Karpas-422 (cell line): ENCODE data around the gene TMEM238L. TPM values are rescaled to one million over a fixed set of nuclear protein-coding genes. Genes with fewer than 3 reads are reported as not detected.
A peak's percentile ranks its signal among the peaks of the same experiment; 100 is the strongest.

Source experiments
- DNase-seq: peaks from one replicate; pipeline ENCODE4 v3.0.0-alpha.2; 2015
- H2AFZ ChIP-seq: fragments of 200-600 bp; sonication (generic); 2 replicates; pipeline ENCODE4 v1.6.1; 2014; ENCODE audit warnings: antibody characterized with exemption, low read length, mixed read lengths
- H3K27ac ChIP-seq: fragments of 200-600 bp; sonication (generic); 2 replicates; pipeline ENCODE4 v1.5.1; 2014; ENCODE audit warnings: mild to moderate bottlenecking, low read length, moderate library complexity
- H3K27me3 ChIP-seq: fragments of 200-600 bp; sonication (generic); 2 replicates; pipeline ENCODE4 v1.6.1; 2014; ENCODE audit warnings: low read length, mixed read lengths
- H3K36me3 ChIP-seq: fragments of 200-600 bp; sonication (generic); 2 replicates; pipeline ENCODE4 v1.6.1; 2014; ENCODE audit warnings: low read length, mixed read lengths; ENCODE audit not compliant: insufficient read depth
- H3K4me1 ChIP-seq: fragments of 200-600 bp; sonication (generic); 2 replicates; pipeline ENCODE4 v1.6.1; 2014; ENCODE audit warnings: mild to moderate bottlenecking, low read length, mixed read lengths
- H3K4me2 ChIP-seq: fragments of 200-600 bp; sonication (generic); 2 replicates; pipeline ENCODE4 v1.6.1; 2014; ENCODE audit warnings: low read length, low read depth, mild to moderate bottlenecking; ENCODE audit not compliant: poor library complexity, severe bottlenecking
- H3K4me3 ChIP-seq: fragments of 200-600 bp; sonication (generic); 2 replicates; pipeline ENCODE4 v1.5.1; 2014; ENCODE audit warnings: mild to moderate bottlenecking, antibody characterized with exemption, low read length, mixed read lengths
- H3K79me2 ChIP-seq: fragments of 200-600 bp; sonication (generic); 2 replicates; pipeline ENCODE4 v1.6.1; 2014; ENCODE audit warnings: mild to moderate bottlenecking, low read length, mixed read lengths
- H3K9ac ChIP-seq: fragments of 200-600 bp; sonication (generic); 2 replicates; pipeline ENCODE4 v1.6.0; 2014; ENCODE audit warnings: low read length
- H3K9me2 ChIP-seq: fragments of 200-600 bp; sonication (generic), shearing (Covaris generic); replicated peaks from 2 replicates; pipeline ENCODE4 v1.6.0; 2014; ENCODE audit warnings: mild to moderate bottlenecking, low read length, moderate library complexity; ENCODE audit not compliant: insufficient read depth
- H3K9me3 ChIP-seq: fragments of 300-700, 200-600 bp; sonication (generic); 2 replicates; pipeline ENCODE4 v1.6.1; 2014; ENCODE audit warnings: low read length, mixed read lengths
- H4K20me1 ChIP-seq: fragments of 200-600 bp; sonication (generic); 2 replicates; pipeline ENCODE4 v1.6.1; 2014; ENCODE audit warnings: mild to moderate bottlenecking, antibody characterized with exemption, low read length, low read depth; ENCODE audit not compliant: insufficient read depth
- total RNA-seq: library from RNA; depleted of rRNA; stranded (reverse); fragments of >200 nt; shearing (Covaris generic); gene quantifications from 2 replicates; pipeline ENCODE4 v1.2.3, GENCODE V29; 2014; ENCODE audit warnings: low replicate concordance

TMEM238L gene
- total RNA-seq, 1 experiment from 2014 or later: not detected

- H2AFZ ChIP-seq: no peak overlapping the region
- no peaks in the 10 kb centered on the region for H3K9me2 ChIP-seq
- no peak overlapping the region for H3K9ac ChIP-seq
- DNase-seq: no peak
- H3K27ac ChIP-seq: no peak overlapping the region
- no peaks in the 10 kb centered on the region for H3K27me3 ChIP-seq
- peaks cover 6% of the 10 kb centered on the region; the same call in 1 of the 2 replicates for H3K4me1 ChIP-seq
- peaks cover 8% of the 10 kb centered on the region for H3K9me3 ChIP-seq
- H3K4me3 ChIP-seq: no peak overlapping the region
- H3K4me2 ChIP-seq: no peak overlapping the region
- no peaks in the 10 kb centered on the region for H4K20me1 ChIP-seq
- H3K36me3 ChIP-seq: no peaks in the 10 kb centered on the region
- H3K79me2 ChIP-seq: no peaks in the 10 kb centered on the region
Observed at GRCh38 chr17:10776381-10776780, 27.5 kb downstream of the TMEM238L start.

GRCh38 chr17:10775740-10776356 is 28.1 kb downstream of the TMEM238L start:
- no peaks in the 10 kb centered on the region for H4K20me1 ChIP-seq
- H2AFZ ChIP-seq: no peak overlapping the region
- H3K4me1 ChIP-seq: peaks cover 6% of the 10 kb centered on the region; the same call in 1 of the 2 replicates
- no peaks in the 10 kb centered on the region for H3K27me3 ChIP-seq
- no peaks in the 10 kb centered on the region for H3K36me3 ChIP-seq
- H3K9me3 ChIP-seq: peaks cover 8% of the 10 kb centered on the region
- H3K4me2 ChIP-seq: no peak overlapping the region
- no peaks in the 10 kb centered on the region for H3K79me2 ChIP-seq
- H3K9ac ChIP-seq: no peak overlapping the region
- H3K9me2 ChIP-seq: no peaks in the 10 kb centered on the region
- DNase-seq: no peak
- no peak overlapping the region for H3K27ac ChIP-seq
- no peak overlapping the region for H3K4me3 ChIP-seq

- DNase-seq: no peak
- Histone ChIP-seq H2AFZ (no peak overlapping the region), H3K27me3 (no peaks in the 10 kb centered on the region), H3K4me2 (no peak overlapping the region), H3K27ac (no peak overlapping the region), H3K9me2 (no peaks in the 10 kb centered on the region), H4K20me1 (no peaks in the 10 kb centered on the region), H3K9me3 (peaks cover 8% of the 10 kb centered on the region), H3K9ac (no peak overlapping the region), H3K79me2 (no peaks in the 10 kb centered on the region), H3K4me1 (peaks cover 6% of the 10 kb centered on the region; the same call in 1 of the 2 replicates), H3K36me3 (no peaks in the 10 kb centered on the region), H3K4me3 (no peak overlapping the region)
Observed at GRCh38 chr17:10775058-10775457, 28.8 kb downstream of the TMEM238L start.

GRCh38 chr17:10773391-10773790 is 30.5 kb downstream of the TMEM238L start:
- H4K20me1 ChIP-seq: no peaks in the 10 kb centered on the region
- no peak overlapping the region for H3K9ac ChIP-seq
- H3K79me2 ChIP-seq: no peaks in the 10 kb centered on the region
- no peak overlapping the region for H3K4me3 ChIP-seq
- no peak for DNase-seq
- no peak overlapping the region for H2AFZ ChIP-seq
- no peaks in the 10 kb centered on the region for H3K36me3 ChIP-seq
- no peaks in the 10 kb centered on the region for H3K9me2 ChIP-seq
- no peaks in the 10 kb centered on the region for H3K27me3 ChIP-seq
- peaks cover 8% of the 10 kb centered on the region for H3K9me3 ChIP-seq
- H3K4me1 ChIP-seq: peaks cover 6% of the 10 kb centered on the region; the same call in 1 of the 2 replicates
- no peak overlapping the region for H3K4me2 ChIP-seq
- no peak overlapping the region for H3K27ac ChIP-seq

- Histone ChIP-seq H3K4me1 (peaks cover 6% of the 10 kb centered on the region; the same call in 1 of the 2 replicates), H3K36me3 (no peaks in the 10 kb centered on the region), H3K27me3 (no peaks in the 10 kb centered on the region), H3K4me2 (no peak overlapping the region), H3K27ac (no peak overlapping the region), H3K9me2 (no peaks in the 10 kb centered on the region), H4K20me1 (no peaks in the 10 kb centered on the region), H2AFZ (no peak overlapping the region), H3K9me3 (peaks cover 8% of the 10 kb centered on the region), H3K4me3 (no peak overlapping the region), H3K9ac (no peak overlapping the region), H3K79me2 (no peaks in the 10 kb centered on the region)
- DNase-seq: peak; percentile 86
Observed at GRCh38 chr17:10772425-10773380, 31.2 kb downstream of the TMEM238L start.

- H3K4me3 ChIP-seq: no peak overlapping the region
- no peaks in the 10 kb centered on the region for H3K9me2 ChIP-seq
- DNase-seq: no peak
- H4K20me1 ChIP-seq: no peaks in the 10 kb centered on the region
- no peak overlapping the region for H3K4me2 ChIP-seq
- H3K27me3 ChIP-seq: no peaks in the 10 kb centered on the region
- H3K27ac ChIP-seq: no peak overlapping the region
- no peak overlapping the region for H2AFZ ChIP-seq
- peaks cover 8% of the 10 kb centered on the region for H3K9me3 ChIP-seq
- H3K9ac ChIP-seq: no peak overlapping the region
- no peaks in the 10 kb centered on the region for H3K79me2 ChIP-seq
- no peaks in the 10 kb centered on the region for H3K36me3 ChIP-seq
- 0 out of 2 replicates have a peak, but pooled peaks cover 1% of the 10 kb centered on the region for H3K4me1 ChIP-seq
Observed at GRCh38 chr17:10771148-10771547, 32.8 kb downstream of the TMEM238L start.

- Histone ChIP-seq H3K9me2 (no peaks in the 10 kb centered on the region), H3K4me2 (no peak overlapping the region), H3K9ac (no peak overlapping the region), H4K20me1 (no peaks in the 10 kb centered on the region), H3K27ac (no peak overlapping the region), H3K4me3 (no peak overlapping the region), H3K36me3 (no peaks in the 10 kb centered on the region), H3K9me3 (peaks cover 8% of the 10 kb centered on the region), H3K27me3 (no peaks in the 10 kb centered on the region), H2AFZ (no peak overlapping the region), H3K79me2 (no peaks in the 10 kb centered on the region), H3K4me1 (no peaks in the 10 kb centered on the region)
- peak; percentile 14 for DNase-seq
Observed at GRCh38 chr17:10769840-10770239, 34.1 kb downstream of the TMEM238L start.

GRCh38 chr17:10768750-10769251 is 35.1 kb downstream of the TMEM238L start:
- Histone ChIP-seq H3K4me3 (no peak overlapping the region), H3K27ac (no peak overlapping the region), H3K27me3 (no peaks in the 10 kb centered on the region), H3K4me1 (no peaks in the 10 kb centered on the region), H3K4me2 (no peak overlapping the region), H4K20me1 (no peaks in the 10 kb centered on the region), H3K9me2 (no peaks in the 10 kb centered on the region), H2AFZ (no peak overlapping the region), H3K79me2 (no peaks in the 10 kb centered on the region), H3K36me3 (no peaks in the 10 kb centered on the region), H3K9me3 (peaks cover 8% of the 10 kb centered on the region), H3K9ac (no peak overlapping the region)
- peak; percentile 28 for DNase-seq
